ENCODE results near the gene EIF4G1.
"Not testable (repeated sequence)": the region's sequence is repeated elsewhere in the genome, so short reads cannot be mapped to it uniquely, and the experiment has no call there.

The EIF4G1 gene

GRCh38 chr3:184314363-184314699 lies at the start of gene EIF4G1:
Gene EIF4G1 (plus strand): TSS chr3:184314606. CDS start chr3:184315797, 1,191 bp downstream.
- peak; percentile 49 for DNase-seq

GRCh38 chr3:184267249-184267648 lies 47.2 kb upstream of the EIF4G1 start:
- not testable (repeated sequence) for DNase-seq

- DNase-seq, result no peak
Measured at GRCh38 chr3:184272269-184272668, 42.1 kb upstream of the EIF4G1 start.

GRCh38 chr3:184275381-184275701 lies 39.1 kb upstream of the EIF4G1 start:
- DNase-seq, result no peak

GRCh38 chr3:184275961-184276910 lies 38.2 kb upstream of the EIF4G1 start, which contains the start of gene ECE2:
Gene ECE2 (plus strand): TSS chr3:184276022. CDS start chr3:184276154, 132 bp downstream.
- DNase-seq, result no peak

- DNase-seq, result no peak
Measured at GRCh38 chr3:184277366-184277765, 37.0 kb upstream of the EIF4G1 start.

- no peak for DNase-seq
Measured at GRCh38 chr3:184282941-184283340, 31.5 kb upstream of the EIF4G1 start.

GRCh38 chr3:184283681-184284080 lies 30.7 kb upstream of the EIF4G1 start:
- no peak for DNase-seq

- DNase-seq, result peak; percentile 68
Measured at GRCh38 chr3:184284696-184285095, 29.7 kb upstream of the EIF4G1 start.

- DNase-seq, result peak; percentile 35
Measured at GRCh38 chr3:184289426-184289938, 24.9 kb upstream of the EIF4G1 start.

GRCh38 chr3:184290331-184290730 lies 24.1 kb upstream of the EIF4G1 start:
- DNase-seq, result no peak

GRCh38 chr3:184291044-184291737 lies 23.2 kb upstream of the EIF4G1 start:
- DNase-seq, result no peak

- no peak for DNase-seq
Measured at GRCh38 chr3:184291738-184292445, 22.5 kb upstream of the EIF4G1 start.

GRCh38 chr3:184295771-184296170 lies 18.6 kb upstream of the EIF4G1 start:
- DNase-seq, result no peak

- DNase-seq, result no peak
Measured at GRCh38 chr3:184296616-184297015, 17.8 kb upstream of the EIF4G1 start.

GRCh38 chr3:184298759-184299487 lies 15.5 kb upstream of the EIF4G1 start, which contains the start of gene PSMD2:
Gene PSMD2 (plus strand): TSS chr3:184299241. CDS start chr3:184299267, 26 bp downstream.
- peak; percentile 79 for DNase-seq

GRCh38 chr3:184299488-184300377 lies 14.7 kb upstream of the EIF4G1 start:
- peak; percentile 13 for DNase-seq

- DNase-seq, result no peak
Measured at GRCh38 chr3:184300378-184300720, 14.1 kb upstream of the EIF4G1 start.

GRCh38 chr3:184305577-184305976 lies 8.8 kb upstream of the EIF4G1 start:
- DNase-seq, result no peak

GRCh38 chr3:184306341-184306972 lies 7.9 kb upstream of the EIF4G1 start:
- no peak for DNase-seq

- DNase-seq, result no peak
Measured at GRCh38 chr3:184307915-184308314, 6.5 kb upstream of the EIF4G1 start.

All from NCI-H748 treated with DMSO at 0.1 percent for 48 hours (cell line).